NB4 (cell line): ENCODE results near the gene CLEC16A.

ENCODE experiments used
- DNase-seq: peaks from one replicate; pipeline ENCODE4 v3.0.0; 2010; ENCODE audit warnings: low read depth
- H3K4me3 ChIP-seq: one replicate; pipeline ENCODE4 v1.5.1; 2011; ENCODE audit warnings: mild to moderate bottlenecking, low read depth, low read length, moderate library complexity
- CTCF ChIP-seq: IDR thresholded peaks from one replicate; pipeline ENCODE4 v1.5.1; 2012; ENCODE audit warnings: low read depth, low read length
- MAX ChIP-seq: IDR thresholded peaks from 2 replicates; pipeline ENCODE4 v1.6.1; 2011; ENCODE audit warnings: low read depth, low read length
- MYC ChIP-seq: IDR thresholded peaks from 2 replicates; pipeline ENCODE4 v1.6.1; 2011; ENCODE audit warnings: low read depth, low read length
- POLR2A ChIP-seq: IDR thresholded peaks from 2 replicates; pipeline ENCODE4 v1.6.1; 2011; ENCODE audit warnings: mild to moderate bottlenecking; ENCODE audit not compliant: insufficient read length; ENCODE audit errors: extremely low read depth

CLEC16A gene

GRCh38 chr16:11156401-11156800, 212.0 kb downstream of the CLEC16A start:
- H3K4me3 ChIP-seq, result no peak overlapping the region
- DNase-seq, result no peak
- TF ChIP-seq MAX (no peak), MYC (no peak)

GRCh38 chr16:11157143-11157542, 212.8 kb downstream of the CLEC16A start:
- H3K4me3 ChIP-seq, result no peak overlapping the region
- no peak for DNase-seq
- TF ChIP-seq MAX (no peak), MYC (no peak), POLR2A (no peak), CTCF (no peak)

GRCh38 chr16:11158018-11158417, 213.7 kb downstream of the CLEC16A start:
- TF ChIP-seq CTCF (no peak), MAX (no peak), MYC (no peak), POLR2A (no peak)
- DNase-seq, result no peak
- H3K4me3 ChIP-seq, result no peak overlapping the region

- no peak for DNase-seq
- H3K4me3 ChIP-seq, result no peak overlapping the region
These were observed 214.9 kb downstream of the CLEC16A start for GRCh38 chr16:11159282-11159681.

GRCh38 chr16:11160676-11161115, 216.3 kb downstream of the CLEC16A start:
- no peak for TF ChIP-seq MAX
- no peak for TF ChIP-seq POLR2A
- TF ChIP-seq CTCF, result no peak
- TF ChIP-seq MYC, result no peak
- no peak overlapping the region for H3K4me3 ChIP-seq

More at GRCh38 chr16:11159282-11159681, 214.9 kb downstream of the CLEC16A start:
- TF ChIP-seq POLR2A (no peak), MAX (no peak), MYC (no peak), CTCF (no peak)

GRCh38 chr16:11161439-11161838, 217.1 kb downstream of the CLEC16A start:
- no peak for TF ChIP-seq CTCF
- H3K4me3 ChIP-seq, result no peak overlapping the region
- DNase-seq, result no peak

More at GRCh38 chr16:11160676-11161115, 216.3 kb downstream of the CLEC16A start:
- no peak for DNase-seq
